ENCODE data around the gene RIMS3.

The RIMS3 gene

GRCh38 chr1:40627987-40628902 is 37.2 kb downstream of the RIMS3 start:
- Histone ChIP-seq H3K4me1 (ENCODE audit: insufficient read depth, insufficient read length) (peaks cover 7% of the 10 kb centered on the region), H3K36me3 (ENCODE audit: insufficient read depth, insufficient read length, low read length) (no peaks in the 10 kb centered on the region), H3K4me3 (ENCODE audit: insufficient read length, low read depth) (no peak overlapping the region), H3K9ac (ENCODE audit: insufficient read length, low read depth) (no peak overlapping the region), H3K27me3 (ENCODE audit: insufficient read depth, insufficient read length) (no peaks in the 10 kb centered on the region), H3K9me3 (ENCODE audit: insufficient read depth, low read length) (no peaks in the 10 kb centered on the region)
- TF ChIP-seq ZNF274 (IDR thresholded peaks at IDR 0.05; ENCODE audit: low read depth, low read length) (no peak), YY1 (IDR thresholded peaks at IDR 0.05; ENCODE audit: insufficient read depth, insufficient read length) (no peak), SUZ12 (IDR thresholded peaks at IDR 0.05; ENCODE audit: extremely low read depth, insufficient read depth, insufficient read length) (no peak)
- no peak for DNase-seq (ENCODE audit: low read depth, low spot score)

GRCh38 chr1:40626383-40626770 is 39.1 kb downstream of the RIMS3 start:
- TF ChIP-seq ZNF274 (IDR thresholded peaks at IDR 0.05; ENCODE audit: low read depth, low read length), result no peak
- no peak for TF ChIP-seq SUZ12 (IDR thresholded peaks at IDR 0.05; ENCODE audit: extremely low read depth, insufficient read depth, insufficient read length)
- no peak for TF ChIP-seq YY1 (IDR thresholded peaks at IDR 0.05; ENCODE audit: insufficient read depth, insufficient read length)
- H3K9ac ChIP-seq (ENCODE audit: insufficient read length, low read depth), result no peak overlapping the region
- no peak overlapping the region for H3K4me3 ChIP-seq (ENCODE audit: insufficient read length, low read depth)
- no peaks in the 10 kb centered on the region for H3K27me3 ChIP-seq (ENCODE audit: insufficient read depth, insufficient read length)
- H3K9me3 ChIP-seq (ENCODE audit: insufficient read depth, low read length), result no peaks in the 10 kb centered on the region
- DNase-seq (ENCODE audit: low read depth, low spot score), result no peak
- H3K4me1 ChIP-seq (ENCODE audit: insufficient read depth, insufficient read length), result peaks cover 7% of the 10 kb centered on the region
- no peaks in the 10 kb centered on the region for H3K36me3 ChIP-seq (ENCODE audit: insufficient read depth, insufficient read length, low read length)

- no peak for DNase-seq (ENCODE audit: low read depth, low spot score)
- Histone ChIP-seq H3K9ac (ENCODE audit: insufficient read length, low read depth) (no peak overlapping the region), H3K4me3 (ENCODE audit: insufficient read length, low read depth) (no peak overlapping the region), H3K4me1 (ENCODE audit: insufficient read depth, insufficient read length) (peaks cover 3% of the 10 kb centered on the region), H3K27me3 (ENCODE audit: insufficient read depth, insufficient read length) (no peaks in the 10 kb centered on the region), H3K9me3 (ENCODE audit: insufficient read depth, low read length) (no peaks in the 10 kb centered on the region), H3K36me3 (ENCODE audit: insufficient read depth, insufficient read length, low read length) (no peaks in the 10 kb centered on the region)
- TF ChIP-seq YY1 (IDR thresholded peaks at IDR 0.05; ENCODE audit: insufficient read depth, insufficient read length) (no peak), ZNF274 (IDR thresholded peaks at IDR 0.05; ENCODE audit: low read depth, low read length) (no peak), SUZ12 (IDR thresholded peaks at IDR 0.05; ENCODE audit: extremely low read depth, insufficient read depth, insufficient read length) (no peak)
Measured at GRCh38 chr1:40625476-40626382, 39.8 kb downstream of the RIMS3 start.

GRCh38 chr1:40625076-40625475 is 40.4 kb downstream of the RIMS3 start:
- H3K4me1 ChIP-seq (ENCODE audit: insufficient read depth, insufficient read length), result peaks cover 3% of the 10 kb centered on the region
- H3K4me3 ChIP-seq (ENCODE audit: insufficient read length, low read depth), result no peak overlapping the region
- no peak overlapping the region for H3K9ac ChIP-seq (ENCODE audit: insufficient read length, low read depth)
- H3K36me3 ChIP-seq (ENCODE audit: insufficient read depth, insufficient read length, low read length), result no peaks in the 10 kb centered on the region
- no peaks in the 10 kb centered on the region for H3K9me3 ChIP-seq (ENCODE audit: insufficient read depth, low read length)
- no peak for DNase-seq (ENCODE audit: low read depth, low spot score)
- no peaks in the 10 kb centered on the region for H3K27me3 ChIP-seq (ENCODE audit: insufficient read depth, insufficient read length)
- TF ChIP-seq ZNF274 (IDR thresholded peaks at IDR 0.05; ENCODE audit: low read depth, low read length) (no peak), YY1 (IDR thresholded peaks at IDR 0.05; ENCODE audit: insufficient read depth, insufficient read length) (no peak), SUZ12 (IDR thresholded peaks at IDR 0.05; ENCODE audit: extremely low read depth, insufficient read depth, insufficient read length) (no peak)

GRCh38 chr1:40622936-40623629 is 42.4 kb downstream of the RIMS3 start:
- no peaks in the 10 kb centered on the region for H3K27me3 ChIP-seq (ENCODE audit: insufficient read depth, insufficient read length)
- H3K4me3 ChIP-seq (ENCODE audit: insufficient read length, low read depth), result no peak overlapping the region
- DNase-seq (ENCODE audit: low read depth, low spot score), result no peak
- H3K9me3 ChIP-seq (ENCODE audit: insufficient read depth, low read length), result no peaks in the 10 kb centered on the region; the same call in 1 of the 2 replicates
- TF ChIP-seq SUZ12 (IDR thresholded peaks at IDR 0.05; ENCODE audit: extremely low read depth, insufficient read depth, insufficient read length) (no peak), YY1 (IDR thresholded peaks at IDR 0.05; ENCODE audit: insufficient read depth, insufficient read length) (no peak), ZNF274 (IDR thresholded peaks at IDR 0.05; ENCODE audit: low read depth, low read length) (no peak)
- peaks cover 3% of the 10 kb centered on the region for H3K4me1 ChIP-seq (ENCODE audit: insufficient read depth, insufficient read length)
- no peak overlapping the region for H3K9ac ChIP-seq (ENCODE audit: insufficient read length, low read depth)
- no peaks in the 10 kb centered on the region for H3K36me3 ChIP-seq (ENCODE audit: insufficient read depth, insufficient read length, low read length)

DNA sequence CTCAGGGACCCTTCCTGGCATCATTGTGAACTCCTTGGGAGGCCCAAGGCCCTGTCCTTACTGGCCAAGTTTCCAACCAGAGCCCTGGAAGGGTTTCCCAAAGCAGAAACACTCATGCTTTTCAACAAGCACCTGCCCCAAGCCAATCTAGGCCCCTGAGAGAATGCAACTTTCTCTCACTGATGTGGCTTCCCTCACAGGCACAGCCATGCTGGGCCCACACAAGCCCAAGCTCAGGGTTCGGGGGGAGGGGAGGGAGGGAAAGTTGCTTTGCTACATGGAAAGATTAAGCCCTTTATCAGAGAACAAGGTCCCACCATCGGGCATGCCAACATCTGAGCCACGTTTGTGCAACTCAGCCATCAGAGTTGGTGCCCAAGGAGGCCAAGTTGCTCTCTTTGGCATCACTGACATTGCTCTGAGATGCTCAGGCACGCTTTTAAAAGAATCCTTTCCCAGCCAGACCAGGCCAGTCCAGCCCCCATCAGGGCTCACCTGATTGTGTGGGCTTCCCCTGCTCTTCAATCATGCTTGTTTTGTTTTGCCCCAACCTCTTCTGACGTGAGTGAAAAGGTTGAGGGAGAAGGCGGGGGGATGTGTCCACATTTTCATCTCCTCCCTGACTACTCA is 43.5 kb downstream of the RIMS3 start:
- no peak overlapping the region for H3K4me3 ChIP-seq (ENCODE audit: insufficient read length, low read depth)
- H3K4me1 ChIP-seq (ENCODE audit: insufficient read depth, insufficient read length), result peaks cover 3% of the 10 kb centered on the region
- no peak overlapping the region for H3K9ac ChIP-seq (ENCODE audit: insufficient read length, low read depth)
- no peaks in the 10 kb centered on the region; the same call in 1 of the 2 replicates for H3K9me3 ChIP-seq (ENCODE audit: insufficient read depth, low read length)
- DNase-seq (ENCODE audit: low read depth, low spot score), result no peak
- TF ChIP-seq ZNF274 (IDR thresholded peaks at IDR 0.05; ENCODE audit: low read depth, low read length) (no peak), YY1 (IDR thresholded peaks at IDR 0.05; ENCODE audit: insufficient read depth, insufficient read length) (no peak), SUZ12 (IDR thresholded peaks at IDR 0.05; ENCODE audit: extremely low read depth, insufficient read depth, insufficient read length) (no peak)
- H3K27me3 ChIP-seq (ENCODE audit: insufficient read depth, insufficient read length), result no peaks in the 10 kb centered on the region
- no peaks in the 10 kb centered on the region for H3K36me3 ChIP-seq (ENCODE audit: insufficient read depth, insufficient read length, low read length)
